Ascending aorta (tissue), 2 donors: ENCODE results near the gene ART3. TPM values are rescaled to one million over a fixed set of nuclear protein-coding genes. Genes with fewer than 3 reads are reported as not detected.
"Not testable (repeated sequence)": the region's sequence is repeated elsewhere in the genome, so short reads cannot be mapped to it uniquely, and the experiment has no call there.

Experiments used
- DNase-seq, 2 donors: peaks; one replicate each; pipeline ENCODE4 v3.0.0-alpha.2; 2019; ENCODE audit warnings: low spot score in 2 of 2
- H3K27ac ChIP-seq, 2 donors: fragments of 200-600 bp; sonication (generic); one replicate each; pipeline ENCODE4 v1.5.1; 2016 to 2017; ENCODE audit warnings: mild to moderate bottlenecking in 1 of 2
- H3K27me3 ChIP-seq: fragments of 200-600 bp; sonication (generic); one replicate; pipeline ENCODE4 v1.5.1; 2017
- H3K36me3 ChIP-seq, 2 donors: fragments of 200-600 bp; sonication (generic); one replicate each; pipeline ENCODE4 v1.5.1; 2016
- H3K4me1 ChIP-seq, 2 donors: fragments of 200-600 bp; sonication (generic); one replicate each; pipeline ENCODE4 v1.5.1; 2016 to 2017; ENCODE audit warnings: mild to moderate bottlenecking in 1 of 2
- H3K4me3 ChIP-seq, 2 donors: fragments of 200-600 bp; sonication (generic); one replicate each; pipeline ENCODE4 v1.5.1; 2016 to 2017; ENCODE audit warnings: mild to moderate bottlenecking in 1 of 2
- H3K9me3 ChIP-seq, 2 donors: fragments of 200-600 bp; sonication (generic); one replicate each; pipeline ENCODE4 v1.5.1; 2016
- CTCF ChIP-seq, 3 experiments: fragments of 200-600 bp in 2 of 3; fragments of 450-650 bp in 1 of 3; sonication (generic) in 2 of 3; IDR thresholded peaks; one replicate each; pipeline ENCODE4 v1.5.1; 2016 to 2019; ENCODE audit warnings: antibody characterized with exemption in 3 of 3, mild to moderate bottlenecking in 1 of 3, moderate library complexity in 1 of 3
- intact Hi-C: fragments of 100-400 bp; cut with DNase I; formaldehyde crosslinking; loops from one replicate; pipeline ENCODE4 v1.15.1; 2023
- total RNA-seq: library from RNA; depleted of rRNA; stranded (reverse); fragments of >200 nt; gene quantifications from one replicate; pipeline ENCODE4 v1.1.0, GENCODE V29; 2016

The ART3 gene
- not detected for total RNA-seq

- no peaks in the 10 kb centered on the region for H3K27me3 ChIP-seq
- H3K9me3 ChIP-seq = no peaks in the 10 kb centered on the region
- H3K36me3 ChIP-seq = no peaks in the 10 kb centered on the region
- no peak for TF ChIP-seq CTCF (IDR thresholded peaks at IDR 0.05)
- intact Hi-C loops = no loop called here
- H3K27ac ChIP-seq = no peak within 1 kb of the TSS
- H3K4me3 ChIP-seq = no peak within 1 kb of the TSS
- H3K4me1 ChIP-seq = no peaks in the 10 kb centered on the region
- DNase-seq = no peak
Measured at GRCh38 chr4:76074468-76074867, at the start of gene ART3. Gene ART3, plus strand, starts transcription at chr4:76074709. Its CDS starts 1,181 bp downstream, at chr4:76075890.

GRCh38 chr4:76028350-76028765 is 46.2 kb upstream of the ART3 start:
- no peak for TF ChIP-seq CTCF (IDR thresholded peaks at IDR 0.05)
- no peaks in the 10 kb centered on the region for H3K36me3 ChIP-seq
- no peaks in the 10 kb centered on the region for H3K4me1 ChIP-seq
- no peak for DNase-seq
- no peaks in the 10 kb centered on the region for H3K27me3 ChIP-seq
- peak overlapping the region; percentile 21 to 52 for H3K4me3 ChIP-seq
- H3K27ac ChIP-seq = no peak overlapping the region
- no peaks in the 10 kb centered on the region for H3K9me3 ChIP-seq
- intact Hi-C loops = no loop called here

- H3K27me3 ChIP-seq = no peaks in the 10 kb centered on the region
- no peak overlapping the region for H3K27ac ChIP-seq
- no peak overlapping the region for H3K4me3 ChIP-seq
- H3K4me1 ChIP-seq = no peaks in the 10 kb centered on the region
- no peaks in the 10 kb centered on the region for H3K36me3 ChIP-seq
- intact Hi-C loops = no loop called here
- DNase-seq = no peak
- TF ChIP-seq CTCF (IDR thresholded peaks at IDR 0.05) = no peak
- H3K9me3 ChIP-seq = no peaks in the 10 kb centered on the region
Measured at GRCh38 chr4:76029300-76029699, 45.2 kb upstream of the ART3 start.

- DNase-seq = no peak
- Histone ChIP-seq H3K27ac (no peak overlapping the region), H3K4me3 (no peak overlapping the region), H3K4me1 (no peaks in the 10 kb centered on the region), H3K27me3 (no peaks in the 10 kb centered on the region), H3K36me3 (no peaks in the 10 kb centered on the region), H3K9me3 (no peaks in the 10 kb centered on the region)
- no peak for TF ChIP-seq CTCF (IDR thresholded peaks at IDR 0.05)
- intact Hi-C loops = no loop called here
Measured at GRCh38 chr4:76035141-76035540, 39.4 kb upstream of the ART3 start.

GRCh38 chr4:76035799-76036380 is 38.6 kb upstream of the ART3 start, which contains the start of gene CXCL11:
Gene CXCL11, minus strand, starts transcription at chr4:76036070. Its CDS starts 83 bp downstream, at chr4:76035987.
- no peak within 1 kb of the TSS for H3K27ac ChIP-seq
- H3K4me3 ChIP-seq = no peak within 1 kb of the TSS
- intact Hi-C loops = no loop called here
- H3K36me3 ChIP-seq = no peaks in the 10 kb centered on the region
- no peaks in the 10 kb centered on the region for H3K9me3 ChIP-seq
- TF ChIP-seq CTCF (IDR thresholded peaks at IDR 0.05) = no peak
- H3K4me1 ChIP-seq = no peaks in the 10 kb centered on the region
- H3K27me3 ChIP-seq = no peaks in the 10 kb centered on the region
- no peak for DNase-seq

GRCh38 chr4:76036855-76037254 is 37.7 kb upstream of the ART3 start:
- Histone ChIP-seq H3K27me3 (no peaks in the 10 kb centered on the region), H3K36me3 (no peaks in the 10 kb centered on the region), H3K27ac (no peak overlapping the region), H3K9me3 (no peaks in the 10 kb centered on the region), H3K4me1 (no peaks in the 10 kb centered on the region), H3K4me3 (no peak overlapping the region)
- intact Hi-C loops = no loop called here
- no peak for TF ChIP-seq CTCF (IDR thresholded peaks at IDR 0.05)
- DNase-seq = no peak

- H3K4me3 ChIP-seq, H3K36me3 ChIP-seq, H3K4me1 ChIP-seq, DNase-seq, H3K9me3 ChIP-seq, H3K27ac ChIP-seq, H3K27me3 ChIP-seq, intact Hi-C loops: not testable (repeated sequence)
Measured at GRCh38 chr4:76042241-76042998, 32.1 kb upstream of the ART3 start.

- H3K36me3 ChIP-seq, H3K27me3 ChIP-seq, H3K27ac ChIP-seq, H3K4me1 ChIP-seq, DNase-seq, H3K4me3 ChIP-seq, intact Hi-C loops, H3K9me3 ChIP-seq: not testable (repeated sequence)
Measured at GRCh38 chr4:76043306-76043705, 31.2 kb upstream of the ART3 start.
